ENCODE results near the gene AMH. TPM values are rescaled to one million over a fixed set of nuclear protein-coding genes. Genes with fewer than 3 reads are reported as not detected.

The AMH gene
- polyA plus RNA-seq, 1 donor, result 8.1 TPM

- no peak for DNase-seq
Measured at GRCh38 chr19:2221250-2221831, 27.8 kb upstream of the AMH start.

- DNase-seq, result no peak
Measured at GRCh38 chr19:2221918-2222317, 27.2 kb upstream of the AMH start.

DNA sequence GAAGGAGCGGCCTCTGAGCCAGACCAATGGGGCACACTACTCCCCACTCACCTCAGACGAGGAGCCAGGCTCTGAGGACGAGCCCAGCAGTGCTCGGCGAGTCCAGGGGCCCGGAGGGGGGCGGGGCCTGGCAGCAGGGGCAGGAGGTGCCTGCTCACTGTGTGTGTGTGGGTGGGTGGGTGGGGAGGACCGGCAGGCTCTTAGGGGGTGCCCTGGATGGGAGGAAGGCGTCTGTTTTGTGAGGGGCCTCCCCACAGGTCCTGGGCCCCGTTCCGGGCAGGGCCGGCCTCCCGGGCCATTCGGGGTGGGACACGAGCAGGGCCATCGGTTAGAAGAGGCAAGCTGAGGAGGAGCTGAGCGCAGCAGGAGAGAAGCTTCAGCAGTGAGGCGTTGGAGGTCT, 25.7 kb upstream of the AMH start:
- no peak for DNase-seq

GRCh38 chr19:2223959-2224358, 25.2 kb upstream of the AMH start:
- no peak for DNase-seq

DNA sequence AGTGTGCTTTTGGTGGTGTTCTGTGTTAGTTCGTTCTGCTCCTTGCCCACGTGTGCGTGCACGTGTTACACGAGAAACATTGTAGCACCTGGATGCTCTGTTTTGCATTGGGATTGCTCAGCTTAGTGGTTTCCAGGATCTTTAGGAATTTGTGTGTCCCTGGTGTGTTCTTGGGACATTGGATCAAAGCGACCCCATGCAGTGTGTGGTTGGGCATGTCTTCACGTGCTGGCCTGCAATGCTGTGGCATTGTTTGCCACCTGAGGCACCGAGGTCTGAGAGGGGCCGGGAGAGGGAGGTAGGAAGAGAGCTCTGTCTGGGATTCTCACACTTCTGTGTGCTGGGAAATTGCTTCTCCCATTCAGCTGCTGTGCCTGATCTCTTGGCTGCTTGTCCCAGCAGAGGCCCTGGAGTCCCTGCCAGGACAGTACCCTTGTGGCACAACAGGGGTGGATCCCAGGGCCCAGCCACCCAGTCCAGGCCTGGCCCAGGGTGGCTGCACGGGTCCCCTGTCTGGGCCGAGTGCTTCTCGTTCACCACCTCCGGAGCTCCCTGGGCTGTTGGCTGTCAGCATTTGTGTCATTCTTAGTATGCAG, 24.3 kb upstream of the AMH start:
- no peak for DNase-seq

- DNase-seq, result no peak
Measured at GRCh38 chr19:2225415-2226050, 23.6 kb upstream of the AMH start.

DNA sequence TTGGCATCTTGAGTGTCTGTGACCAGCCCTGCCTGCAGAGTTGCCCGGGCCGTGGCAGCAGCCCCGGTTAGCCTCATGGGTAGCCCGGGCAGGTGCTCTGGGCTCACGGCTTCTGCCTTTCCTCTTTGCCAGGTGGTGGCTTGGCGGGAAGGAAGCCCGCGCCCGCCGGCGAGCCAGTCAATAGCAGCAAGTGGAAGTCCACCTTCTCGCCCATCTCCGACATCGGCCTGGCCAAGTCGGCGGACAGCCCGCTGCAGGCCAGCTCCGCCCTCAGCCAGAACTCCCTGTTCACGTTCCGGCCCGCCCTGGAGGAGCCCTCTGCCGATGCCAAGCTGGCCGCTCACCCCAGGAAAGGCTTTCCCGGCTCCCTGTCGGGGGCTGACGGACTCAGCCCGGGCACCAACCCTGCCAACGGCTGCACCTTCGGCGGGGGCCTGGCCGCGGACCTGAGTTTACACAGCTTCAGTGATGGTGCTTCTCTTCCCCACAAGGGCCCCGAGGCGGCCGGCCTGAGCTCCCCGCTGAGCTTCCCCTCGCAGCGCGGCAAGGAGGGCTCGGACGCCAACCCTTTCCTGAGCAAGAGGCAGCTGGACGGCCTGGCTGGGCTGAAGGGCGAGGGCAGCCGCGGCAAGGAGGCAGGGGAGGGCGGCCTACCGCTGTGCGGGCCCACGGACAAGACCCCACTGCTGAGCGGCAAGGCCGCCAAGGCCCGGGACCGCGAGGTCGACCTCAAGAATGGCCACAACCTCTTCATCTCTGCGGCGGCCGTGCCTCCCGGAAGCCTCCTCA, 22.9 kb upstream of the AMH start:
- DNase-seq, result no peak

- DNase-seq, result no peak
Measured at GRCh38 chr19:2226840-2227360, 22.2 kb upstream of the AMH start.

GRCh38 chr19:2227415-2228156, 21.5 kb upstream of the AMH start:
- no peak for DNase-seq

DNA sequence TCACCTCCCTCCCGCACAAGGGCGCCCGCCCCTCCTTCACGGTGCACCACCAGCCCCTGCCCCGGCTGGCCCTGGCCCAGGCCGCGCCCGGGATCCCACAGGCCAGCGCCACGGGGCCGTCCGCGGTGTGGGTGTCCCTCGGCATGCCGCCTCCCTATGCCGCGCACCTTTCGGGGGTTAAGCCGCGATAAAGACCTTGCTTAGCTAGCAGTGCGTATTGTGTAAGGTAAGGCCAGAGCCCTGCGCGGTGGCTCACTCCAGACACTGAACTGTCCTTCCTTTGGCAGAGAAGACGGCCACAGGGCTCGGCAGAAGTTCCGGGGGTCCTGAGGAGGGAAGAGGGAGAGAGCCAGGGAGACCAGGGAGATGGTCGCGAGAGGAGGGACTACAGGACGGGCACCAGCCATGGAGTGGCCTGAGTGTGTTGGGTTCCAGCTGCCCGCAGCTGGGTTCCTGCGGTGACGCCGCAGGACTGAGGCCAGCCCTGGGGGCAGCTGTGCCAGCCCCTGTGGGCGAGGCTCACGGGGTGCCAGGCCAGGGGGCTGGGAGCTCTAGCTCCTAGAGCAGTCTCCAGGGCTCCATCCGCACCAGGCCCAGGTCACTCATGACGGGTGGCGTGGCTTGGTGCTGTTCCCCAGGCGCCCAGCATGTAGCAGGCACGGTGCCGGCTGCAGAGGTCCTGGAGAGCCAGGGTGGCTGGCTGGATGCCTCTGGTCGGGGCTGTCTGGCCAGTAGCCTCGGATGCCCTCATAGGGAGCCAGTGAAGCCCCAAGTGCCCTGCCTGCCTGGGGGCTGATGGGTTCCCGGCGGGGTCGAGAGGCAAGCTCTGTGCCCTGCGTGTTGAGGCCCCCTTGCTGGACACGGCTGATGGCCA, 20.7 kb upstream of the AMH start:
- no peak for DNase-seq

DNA sequence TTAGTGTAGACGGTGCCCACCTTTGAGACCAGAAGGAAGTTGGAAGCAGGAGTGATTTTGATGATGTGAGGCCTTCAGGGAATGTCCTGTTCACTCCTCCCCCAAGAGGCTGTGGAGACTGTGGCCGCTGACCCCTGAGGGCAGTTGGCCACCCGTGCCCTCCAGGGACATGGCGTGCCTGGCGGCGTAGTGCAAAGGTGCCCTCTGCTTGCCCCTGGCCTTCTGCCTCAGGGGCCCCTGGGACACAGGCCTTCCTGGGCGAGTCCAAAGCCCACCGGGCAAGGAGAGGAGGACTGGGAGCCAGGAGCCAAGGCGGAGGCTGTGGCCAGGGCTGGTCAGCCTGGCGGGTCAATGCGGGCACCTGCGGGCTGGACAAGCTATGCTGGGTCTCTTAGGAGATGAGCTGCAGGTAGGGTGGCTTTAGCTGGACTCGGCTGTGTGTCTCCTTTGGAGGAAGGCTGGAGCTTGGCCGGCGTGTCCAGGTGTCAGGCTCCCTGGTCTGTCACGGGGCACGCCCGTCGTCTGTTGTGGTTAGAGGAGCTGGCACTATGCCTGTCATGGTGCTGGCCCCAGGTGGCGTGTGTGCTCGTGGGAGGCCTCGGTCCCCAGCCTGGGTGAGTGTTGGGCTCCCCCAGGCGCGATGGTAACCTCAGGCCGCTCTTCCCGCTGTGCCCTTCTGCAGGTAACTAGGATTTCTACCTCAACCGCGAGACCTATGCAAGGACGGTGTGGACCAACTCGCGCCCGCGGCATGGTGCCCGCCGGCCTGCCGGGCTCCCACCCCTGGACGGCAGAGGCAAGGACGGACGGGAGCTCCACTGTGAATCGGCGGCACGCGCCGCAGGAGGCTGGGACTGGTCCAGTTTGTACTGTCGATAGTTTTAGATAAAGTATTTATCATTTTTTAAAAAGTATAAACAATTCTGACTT, 19.8 kb upstream of the AMH start:
- no peak for DNase-seq

- DNase-seq, result no peak
Measured at GRCh38 chr19:2230033-2230531, 19.0 kb upstream of the AMH start.

GRCh38 chr19:2230807-2231533, 18.2 kb upstream of the AMH start:
- no peak for DNase-seq

DNA sequence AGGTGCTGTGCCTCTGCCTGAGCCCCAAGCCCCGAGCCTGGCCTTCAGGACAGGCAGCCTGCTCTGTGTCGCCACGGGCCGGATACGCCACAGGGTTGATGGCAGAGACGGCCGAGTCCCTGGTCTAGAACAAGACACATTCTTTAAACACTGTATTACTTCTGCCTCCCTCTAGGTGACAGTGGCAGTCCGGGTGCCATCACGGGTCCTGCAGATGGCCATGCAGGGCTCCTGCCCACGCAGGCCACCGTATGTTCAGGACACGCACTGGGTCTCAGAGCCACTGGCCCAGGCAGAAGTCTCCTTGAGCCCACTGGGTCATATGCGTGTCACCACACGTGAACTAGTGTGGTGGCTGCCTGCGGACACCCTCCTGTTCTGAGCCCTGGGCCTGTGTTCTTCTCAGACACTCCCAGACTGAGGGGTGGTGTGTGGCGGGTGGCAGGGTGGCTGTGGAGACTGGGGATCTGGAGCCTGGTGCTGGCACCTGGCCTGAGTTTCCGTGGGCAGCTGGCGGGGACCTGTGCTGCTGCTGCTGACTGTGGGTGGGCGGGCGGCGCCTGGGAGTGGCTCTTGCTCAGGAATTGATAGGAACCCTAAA, 17.4 kb upstream of the AMH start:
- DNase-seq, result no peak

- DNase-seq, result no peak
Measured at GRCh38 chr19:2232286-2233151, 16.6 kb upstream of the AMH start.

- no peak for DNase-seq
Measured at GRCh38 chr19:2233601-2234280, 15.4 kb upstream of the AMH start.

GRCh38 chr19:2234996-2235380, 14.1 kb upstream of the AMH start:
- DNase-seq, result no peak
